Measurements from ENCODE around the gene CRHR1.

DNA sequence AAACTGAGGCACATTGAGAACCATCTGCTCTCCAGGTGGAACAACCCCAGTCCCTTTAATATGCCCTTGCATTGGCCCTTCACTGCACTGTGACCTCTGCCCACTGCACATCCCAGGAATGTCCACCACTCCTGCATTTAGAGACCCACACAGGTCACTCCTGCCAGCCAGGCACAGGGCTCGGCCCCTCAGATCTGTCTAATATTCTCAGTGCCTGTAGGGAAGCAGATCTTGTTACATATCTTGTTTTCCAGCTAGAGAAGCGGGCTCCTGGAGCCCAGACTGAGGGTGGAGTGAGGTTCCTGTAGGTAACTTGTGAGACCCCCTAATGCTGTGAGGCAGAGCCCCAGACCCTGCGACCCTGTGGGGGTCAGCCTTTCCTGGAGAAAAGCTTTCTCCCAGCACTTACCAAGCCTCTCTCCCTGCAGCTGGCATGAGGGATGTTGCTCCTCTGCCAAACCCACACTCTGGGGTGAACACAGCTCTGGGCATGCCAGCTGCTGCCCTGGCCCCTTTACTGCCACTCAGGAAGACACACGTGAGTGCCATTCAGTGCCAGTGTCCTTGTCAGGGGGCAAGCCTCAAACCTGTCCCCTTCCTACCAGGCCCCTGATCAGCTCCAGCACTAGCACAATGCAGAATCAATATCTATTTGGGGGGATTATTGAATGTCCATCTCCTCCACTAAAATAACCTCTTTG lies 40.3 kb upstream of the CRHR1 start:
- TF ChIP-seq RAD21 (IDR thresholded peaks at IDR 0.05; ENCODE audit: low read depth): no peak
- TF ChIP-seq CREB1 (IDR thresholded peaks at IDR 0.05; ENCODE audit: low read depth): no peak
- TF ChIP-seq, protein P1, sequence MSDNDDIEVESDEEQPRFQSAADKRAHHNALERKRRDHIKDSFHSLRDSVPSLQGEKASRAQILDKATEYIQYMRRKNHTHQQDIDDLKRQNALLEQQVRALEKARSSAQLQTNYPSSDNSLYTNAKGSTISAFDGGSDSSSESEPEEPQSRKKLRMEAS (IDR thresholded peaks at IDR 0.05): no peak
- no peak for TF ChIP-seq EP300 (IDR thresholded peaks at IDR 0.05; ENCODE audit: borderline replicate concordance)
- TF ChIP-seq TAF1 (IDR thresholded peaks at IDR 0.05; ENCODE audit: low read depth): no peak
- TF ChIP-seq, protein P2, sequence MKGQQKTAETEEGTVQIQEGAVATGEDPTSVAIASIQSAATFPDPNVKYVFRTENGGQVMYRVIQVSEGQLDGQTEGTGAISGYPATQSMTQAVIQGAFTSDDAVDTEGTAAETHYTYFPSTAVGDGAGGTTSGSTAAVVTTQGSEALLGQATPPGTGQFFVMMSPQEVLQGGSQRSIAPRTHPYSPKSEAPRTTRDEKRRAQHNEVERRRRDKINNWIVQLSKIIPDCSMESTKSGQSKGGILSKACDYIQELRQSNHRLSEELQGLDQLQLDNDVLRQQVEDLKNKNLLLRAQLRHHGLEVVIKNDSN (IDR thresholded peaks at IDR 0.05): no peak
- TF ChIP-seq, protein P3, sequence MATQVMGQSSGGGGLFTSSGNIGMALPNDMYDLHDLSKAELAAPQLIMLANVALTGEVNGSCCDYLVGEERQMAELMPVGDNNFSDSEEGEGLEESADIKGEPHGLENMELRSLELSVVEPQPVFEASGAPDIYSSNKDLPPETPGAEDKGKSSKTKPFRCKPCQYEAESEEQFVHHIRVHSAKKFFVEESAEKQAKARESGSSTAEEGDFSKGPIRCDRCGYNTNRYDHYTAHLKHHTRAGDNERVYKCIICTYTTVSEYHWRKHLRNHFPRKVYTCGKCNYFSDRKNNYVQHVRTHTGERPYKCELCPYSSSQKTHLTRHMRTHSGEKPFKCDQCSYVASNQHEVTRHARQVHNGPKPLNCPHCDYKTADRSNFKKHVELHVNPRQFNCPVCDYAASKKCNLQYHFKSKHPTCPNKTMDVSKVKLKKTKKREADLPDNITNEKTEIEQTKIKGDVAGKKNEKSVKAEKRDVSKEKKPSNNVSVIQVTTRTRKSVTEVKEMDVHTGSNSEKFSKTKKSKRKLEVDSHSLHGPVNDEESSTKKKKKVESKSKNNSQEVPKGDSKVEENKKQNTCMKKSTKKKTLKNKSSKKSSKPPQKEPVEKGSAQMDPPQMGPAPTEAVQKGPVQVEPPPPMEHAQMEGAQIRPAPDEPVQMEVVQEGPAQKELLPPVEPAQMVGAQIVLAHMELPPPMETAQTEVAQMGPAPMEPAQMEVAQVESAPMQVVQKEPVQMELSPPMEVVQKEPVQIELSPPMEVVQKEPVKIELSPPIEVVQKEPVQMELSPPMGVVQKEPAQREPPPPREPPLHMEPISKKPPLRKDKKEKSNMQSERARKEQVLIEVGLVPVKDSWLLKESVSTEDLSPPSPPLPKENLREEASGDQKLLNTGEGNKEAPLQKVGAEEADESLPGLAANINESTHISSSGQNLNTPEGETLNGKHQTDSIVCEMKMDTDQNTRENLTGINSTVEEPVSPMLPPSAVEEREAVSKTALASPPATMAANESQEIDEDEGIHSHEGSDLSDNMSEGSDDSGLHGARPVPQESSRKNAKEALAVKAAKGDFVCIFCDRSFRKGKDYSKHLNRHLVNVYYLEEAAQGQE (IDR thresholded peaks at IDR 0.05; ENCODE audit: low read depth): no peak
- no peak for TF ChIP-seq TEAD4 (IDR thresholded peaks at IDR 0.05)
- TF ChIP-seq ZBTB7A (IDR thresholded peaks at IDR 0.05; ENCODE audit: low read depth): no peak
- no peak for TF ChIP-seq YY1 (IDR thresholded peaks at IDR 0.05; ENCODE audit: low read depth)

Measured in Ishikawa (cell line).